ENCODE results near the gene PDZD2. TPM values are rescaled to one million over a fixed set of nuclear protein-coding genes. Genes with fewer than 3 reads are reported as not detected.

Gene PDZD2
- total and polyA plus RNA-seq, 2 experiments from 2014 or later: 8.3 to 16.9 TPM

- H3K4me1 Mint-ChIP-seq: peaks cover 3% of the 10 kb centered on the region; the same call in 1 of the 3 replicates
- Histone ChIP-seq H3F3A (replicated peaks; ENCODE audit: low read depth) (no peaks in the 10 kb centered on the region), H3K9me2 (ENCODE audit: insufficient read depth) (no peaks in the 10 kb centered on the region), H3K4me1 (ENCODE audit: insufficient read depth) (no peaks in the 10 kb centered on the region; the same call in 1 of the 2 replicates), H2AFZ (no peak overlapping the region), H3K36me3 (ENCODE audit: insufficient read depth) (no peaks in the 10 kb centered on the region), H3K4me3 (no peak overlapping the region), H3K27ac (ENCODE audit: low read depth) (no peak overlapping the region), H3K79me2 (replicated peaks; ENCODE audit: insufficient read depth) (no peaks in the 10 kb centered on the region), H3K4me2 (no peak overlapping the region), H4K20me1 (replicated peaks; ENCODE audit: insufficient read depth) (no peaks in the 10 kb centered on the region), H3K27me3 (ENCODE audit: insufficient read depth) (no peaks in the 10 kb centered on the region)
- H3K27me3 Mint-ChIP-seq (ENCODE audit: insufficient read depth, low read depth, poor library complexity): peaks cover 3% of the 10 kb centered on the region
- H3K27ac Mint-ChIP-seq: no peak overlapping the region
- H3K4me3 Mint-ChIP-seq: no peak overlapping the region
- no peak for ATAC-seq
- DNase-seq (ENCODE audit: low spot score): no peak
- TF ChIP-seq ETS1 (IDR thresholded peaks at IDR 0.05): no peak
- no peak for TF ChIP-seq ZNF462 (CRISPR knock-in tag; IDR thresholded peaks at IDR 0.05)
- no peak for TF ChIP-seq REST (IDR thresholded peaks at IDR 0.05; ENCODE audit: unreplicated experiment)
- TF ChIP-seq ZNF331 (CRISPR knock-in tag; IDR thresholded peaks at IDR 0.05; ENCODE audit: low read depth): no peak
- no peak for TF ChIP-seq CREB1 (CRISPR knock-in tag; IDR thresholded peaks at IDR 0.05; ENCODE audit: low read depth)
- no peak for TF ChIP-seq STAT1 (IDR thresholded peaks at IDR 0.05; ENCODE audit: unreplicated experiment)
- TF ChIP-seq POLR2AphosphoS5 (IDR thresholded peaks at IDR 0.05; ENCODE audit: low read depth): no peak
- no peak for TF ChIP-seq NANOG (IDR thresholded peaks at IDR 0.05; ENCODE audit: borderline replicate concordance)
- TF ChIP-seq EZH2phosphoT487 (IDR thresholded peaks at IDR 0.05; ENCODE audit: unreplicated experiment): no peak
- TF ChIP-seq ZNF114 (CRISPR knock-in tag; IDR thresholded peaks at IDR 0.05): no peak
- no peak for TF ChIP-seq CTCF (conservative IDR thresholded peaks at IDR 0.05; ENCODE audit: low read depth in 2 of 2)
- TF ChIP-seq EZH2 (IDR thresholded peaks at IDR 0.05; ENCODE audit: low read depth, unreplicated experiment): no peak
- no peak for TF ChIP-seq JUNB (IDR thresholded peaks at IDR 0.05; ENCODE audit: unreplicated experiment)
- H3K9me3 Mint-ChIP-seq: peaks cover 9% of the 10 kb centered on the region; the same call in 2 of the 3 replicates
- peaks cover 2% of the 10 kb centered on the region; the same call in 1 of the 3 replicates for H3K36me3 Mint-ChIP-seq (ENCODE audit: low read depth)
These were observed 194.8 kb downstream of the PDZD2 start for GRCh38 chr5:31833710-31834109.

Measured in GM23338 (cell line).